NCI-H1105 (cell line): ENCODE results near the gene OR10G6.
"Not testable (repeated sequence)": the region's sequence is repeated elsewhere in the genome, so short reads cannot be mapped to it uniquely, and the experiment has no call there.

ENCODE experiments used
- DNase-seq: peaks from one replicate; lab custom pipeline; 2025; lab: John Stamatoyannopoulos, UW

The OR10G6 gene, protein sequence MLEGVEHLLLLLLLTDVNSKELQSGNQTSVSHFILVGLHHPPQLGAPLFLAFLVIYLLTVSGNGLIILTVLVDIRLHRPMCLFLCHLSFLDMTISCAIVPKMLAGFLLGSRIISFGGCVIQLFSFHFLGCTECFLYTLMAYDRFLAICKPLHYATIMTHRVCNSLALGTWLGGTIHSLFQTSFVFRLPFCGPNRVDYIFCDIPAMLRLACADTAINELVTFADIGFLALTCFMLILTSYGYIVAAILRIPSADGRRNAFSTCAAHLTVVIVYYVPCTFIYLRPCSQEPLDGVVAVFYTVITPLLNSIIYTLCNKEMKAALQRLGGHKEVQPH

DNA sequence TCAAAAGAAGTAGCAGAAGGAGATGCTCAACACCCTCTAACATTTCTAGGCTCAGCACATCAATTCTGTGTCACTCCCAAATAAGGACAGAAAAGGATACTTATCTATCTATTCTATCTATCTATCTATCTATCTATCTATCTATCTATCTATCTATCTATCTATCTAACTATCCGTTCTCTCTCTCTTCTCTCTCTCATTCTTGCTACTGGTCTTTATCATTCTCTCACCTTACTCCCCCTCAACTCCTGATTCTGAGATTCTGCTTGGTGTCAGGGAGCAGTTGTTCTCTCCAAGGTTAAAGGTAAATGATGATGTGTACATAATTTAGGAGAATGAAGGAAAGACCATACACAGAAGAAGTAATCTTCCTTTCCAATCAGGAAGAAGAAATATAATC is at the start of gene OR10G6:
OR10G6 (minus strand) TSS at position 43 of the 400 bp plus-strand sequence; CDS start at position 43, 0 bp downstream.
- no peak for DNase-seq

DNA sequence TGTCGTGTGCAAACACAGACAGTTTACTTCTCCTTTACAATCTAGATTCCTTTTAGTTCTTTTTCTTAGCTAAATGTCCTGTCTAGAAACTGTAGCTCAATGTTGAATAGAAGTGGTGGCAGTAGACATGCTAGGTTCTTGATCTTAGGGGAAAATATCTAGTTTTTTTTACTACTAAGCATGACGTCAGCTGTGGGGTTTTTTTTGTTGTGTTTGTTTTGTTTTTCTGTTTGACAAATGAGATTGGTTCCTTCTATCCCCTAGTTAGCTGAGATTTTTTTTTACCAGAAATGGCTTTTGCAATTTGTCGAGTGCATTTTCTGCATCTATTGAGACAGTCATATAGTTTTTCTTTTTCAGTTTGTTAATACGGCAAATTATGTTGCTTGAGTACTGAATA is 48.5 kb upstream of the OR10G6 start:
- no peak for DNase-seq

DNA sequence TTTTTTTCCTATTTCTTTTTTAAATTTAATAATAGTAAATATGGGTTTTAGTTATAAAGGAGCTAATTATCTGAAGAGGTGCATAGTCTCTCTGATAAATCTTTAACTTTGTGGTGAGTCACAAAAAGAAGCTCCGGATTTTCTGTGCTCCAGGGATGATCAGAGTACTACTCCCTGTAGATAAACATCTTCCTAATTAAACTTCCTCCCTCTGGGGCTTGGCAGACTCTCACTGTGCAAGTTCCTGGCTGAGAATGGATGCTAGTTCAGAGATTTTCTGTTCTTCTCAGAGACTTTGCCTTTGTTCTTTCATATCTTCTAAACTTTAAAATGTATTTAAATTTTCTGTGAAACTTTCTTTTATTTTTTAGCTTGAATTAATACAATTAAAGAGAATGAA is 46.3 kb upstream of the OR10G6 start, which contains the start of gene OR10G7:
OR10G7 (minus strand) TSS at position 72 of the 400 bp plus-strand sequence. CDS start 2,324 bp downstream, outside the sequence.
- no peak for DNase-seq

DNA sequence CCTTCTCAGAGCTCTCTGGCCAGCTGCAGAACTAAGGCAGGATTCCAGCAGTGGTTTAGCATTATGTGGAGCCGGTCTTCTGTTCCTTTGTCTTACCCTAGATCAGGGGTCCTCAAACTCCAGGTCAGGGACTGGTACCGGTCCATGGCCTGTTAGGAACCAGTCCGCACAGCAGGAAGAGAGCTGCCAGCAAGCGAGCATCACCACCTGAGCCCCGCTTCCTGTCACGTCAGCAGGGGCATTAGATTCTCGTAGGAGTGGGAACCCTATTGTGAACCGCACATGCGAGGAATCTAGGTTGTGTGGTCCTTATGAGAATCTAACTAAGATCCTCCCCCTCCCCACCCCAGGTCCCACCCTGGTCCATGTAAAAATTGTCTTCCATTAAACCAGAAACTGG is 44.6 kb upstream of the OR10G6 start:
- DNase-seq = no peak

DNA sequence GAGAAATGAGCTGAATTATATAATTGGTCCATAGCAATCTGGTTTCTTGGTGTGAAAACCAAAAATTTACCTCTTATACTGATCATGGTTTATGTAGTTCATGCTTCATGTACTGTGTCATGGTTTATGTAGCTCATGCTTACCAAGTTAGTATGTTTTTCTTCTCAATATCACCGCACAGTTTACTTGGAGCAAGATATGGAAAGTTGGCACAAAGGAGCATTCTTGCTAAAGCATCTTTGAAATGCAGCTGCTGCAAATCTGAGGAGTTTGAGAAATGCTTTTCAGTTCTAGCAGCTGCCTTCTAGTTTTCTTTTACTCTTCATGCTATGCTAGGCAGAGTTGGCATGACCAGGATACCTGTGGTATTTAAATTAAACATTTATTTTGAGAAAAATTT is 41.7 kb upstream of the OR10G6 start:
- DNase-seq = no peak

DNA sequence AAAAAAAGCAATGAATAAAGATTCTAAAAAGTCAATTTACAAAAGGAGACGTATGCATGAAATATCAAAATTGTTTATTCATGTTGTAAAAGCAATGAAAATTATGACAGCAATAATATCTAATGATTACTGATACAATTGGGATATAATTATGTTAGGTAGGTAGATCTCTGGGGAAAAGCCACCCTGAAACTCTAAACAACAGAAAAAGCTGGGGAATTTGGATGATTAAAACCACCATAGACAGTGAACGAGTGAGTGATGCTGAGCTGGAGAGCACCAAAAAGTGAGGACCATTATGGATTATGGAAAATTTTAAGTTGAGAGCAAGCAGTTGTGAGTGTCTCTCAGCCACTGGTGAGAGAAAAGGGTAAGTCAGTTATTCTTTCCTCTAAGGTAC is 31.5 kb upstream of the OR10G6 start, which contains the start of gene OR10G8:
OR10G8 (plus strand) TSS at position 301 of the 400 bp plus-strand sequence. CDS start 2,825 bp downstream, outside the sequence.
- no peak for DNase-seq

DNA sequence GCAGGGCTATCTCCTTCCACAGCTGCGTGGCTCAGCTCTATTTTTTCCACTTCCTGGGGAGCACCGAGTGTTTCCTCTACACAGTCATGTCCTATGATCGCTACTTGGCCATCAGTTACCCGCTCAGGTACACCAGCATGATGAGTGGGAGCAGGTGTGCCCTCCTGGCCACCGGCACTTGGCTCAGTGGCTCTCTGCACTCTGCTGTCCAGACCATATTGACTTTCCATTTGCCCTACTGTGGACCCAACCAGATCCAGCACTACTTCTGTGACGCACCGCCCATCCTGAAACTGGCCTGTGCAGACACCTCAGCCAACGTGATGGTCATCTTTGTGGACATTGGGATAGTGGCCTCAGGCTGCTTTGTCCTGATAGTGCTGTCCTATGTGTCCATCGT is 20.9 kb upstream of the OR10G6 start:
- not testable (repeated sequence) for DNase-seq

DNA sequence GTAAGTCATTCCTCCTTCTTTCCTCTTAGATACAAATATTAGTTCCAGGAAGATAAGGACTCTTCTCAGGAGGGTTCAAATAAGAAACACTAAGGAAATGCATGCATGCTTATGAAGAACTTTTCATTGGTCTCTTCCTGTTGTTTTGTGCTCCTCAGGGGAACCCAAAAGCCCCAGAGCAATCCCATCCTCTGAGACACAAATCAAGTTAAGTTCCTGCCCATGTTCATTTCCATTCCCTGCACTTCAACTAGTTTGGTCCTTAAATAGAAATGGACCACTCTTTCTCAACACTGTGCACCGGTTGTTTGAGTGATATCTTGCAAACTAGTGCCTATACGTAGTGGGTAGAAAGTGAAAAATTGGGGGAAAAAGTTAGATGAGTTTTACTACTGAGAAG is 17.7 kb upstream of the OR10G6 start, which contains the start of gene OR10G4:
OR10G4 (plus strand) TSS at position 301 of the 400 bp plus-strand sequence. CDS start 2,578 bp downstream, outside the sequence.
- DNase-seq = no peak

DNA sequence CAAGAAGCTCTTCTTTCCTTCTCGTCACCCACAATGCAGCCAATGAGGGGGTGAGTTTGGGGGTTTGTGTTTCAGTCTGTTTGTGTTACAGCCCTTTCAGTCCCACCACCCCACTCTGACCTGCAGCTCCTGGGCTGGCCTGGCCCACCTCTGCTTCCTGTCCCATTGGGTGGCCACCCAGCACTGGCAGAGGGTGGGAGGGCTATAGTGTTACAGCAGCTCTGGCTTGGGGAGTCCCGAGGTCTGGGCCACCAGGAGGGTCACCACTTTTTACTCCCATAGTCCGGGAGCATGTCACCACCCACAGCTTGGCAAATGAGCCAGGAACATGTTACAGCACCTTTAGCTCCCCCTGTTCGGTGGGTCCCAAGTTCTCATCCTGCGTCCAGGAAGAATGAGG is 15.7 kb downstream of the OR10G6 start:
- no peak for DNase-seq

DNA sequence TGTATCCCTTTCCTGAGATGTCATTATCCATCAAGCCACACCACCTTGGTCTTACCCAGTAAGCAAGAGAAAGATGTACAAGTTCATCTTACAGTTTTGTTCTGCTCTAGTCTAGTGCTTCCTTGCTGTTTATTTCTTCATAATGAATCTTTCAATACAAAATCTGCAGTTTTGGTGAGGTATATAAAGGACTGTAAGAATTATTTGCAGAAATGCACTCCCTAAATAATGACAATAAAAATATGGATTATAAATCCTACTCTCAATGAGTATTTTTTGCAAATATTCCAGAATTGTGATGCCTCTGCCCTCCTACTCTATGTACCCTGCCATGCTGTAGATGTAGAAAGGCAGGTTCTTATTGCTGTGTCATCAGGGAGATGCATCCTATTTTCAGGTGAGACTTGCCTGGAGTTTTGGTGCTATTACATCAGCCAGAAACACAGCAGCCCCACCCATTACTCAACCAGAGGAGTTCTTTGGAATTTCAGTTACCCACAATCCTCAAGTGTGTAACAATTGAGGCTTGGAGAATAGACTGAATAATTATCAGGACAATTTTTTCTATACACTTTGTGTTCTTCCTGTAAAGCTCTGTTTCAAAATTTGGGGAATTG is 17.1 kb downstream of the OR10G6 start, which contains the start of gene OR10S1:
OR10S1 (minus strand) TSS at position 51 of the 617 bp plus-strand sequence. CDS start 117 bp downstream, outside the sequence.
- no peak for DNase-seq

DNA sequence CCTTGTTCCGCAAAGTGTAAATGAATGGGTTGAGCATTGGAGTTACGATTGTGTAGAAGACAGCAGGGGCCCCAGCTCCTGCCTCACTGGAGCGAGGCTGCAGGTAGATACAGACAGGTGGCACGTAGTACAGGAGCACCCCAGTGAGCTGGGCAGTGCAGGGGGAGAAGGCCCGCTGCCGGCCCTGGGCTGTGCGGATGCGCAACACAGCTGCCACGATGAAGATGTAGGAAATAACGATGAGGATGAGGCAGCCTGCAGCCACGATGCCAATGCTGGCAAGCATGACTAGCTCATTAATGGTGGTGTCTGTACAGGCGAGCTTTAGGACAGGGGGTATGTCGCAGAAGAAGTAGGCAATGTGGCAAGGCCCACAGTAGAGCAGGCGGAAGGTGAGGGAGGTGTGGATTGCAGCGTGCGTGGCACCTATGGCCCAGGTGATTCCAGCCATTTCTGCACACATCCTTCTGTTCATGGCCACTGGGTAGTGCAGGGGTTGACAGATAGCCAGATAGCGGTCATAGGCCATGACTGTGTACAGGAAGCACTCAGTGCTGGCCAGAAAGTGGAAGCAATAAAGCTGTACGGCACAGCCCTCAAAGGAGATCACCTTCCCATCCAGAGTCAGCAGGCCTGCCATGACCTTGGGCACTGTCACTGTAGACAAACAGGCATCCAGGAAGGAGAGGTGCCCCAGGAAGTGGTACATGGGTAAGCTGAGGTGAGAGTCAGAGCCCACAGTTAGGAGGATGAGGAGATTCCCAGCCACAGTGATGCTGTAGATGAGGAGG is 18.0 kb downstream of the OR10G6 start:
- DNase-seq = no peak

DNA sequence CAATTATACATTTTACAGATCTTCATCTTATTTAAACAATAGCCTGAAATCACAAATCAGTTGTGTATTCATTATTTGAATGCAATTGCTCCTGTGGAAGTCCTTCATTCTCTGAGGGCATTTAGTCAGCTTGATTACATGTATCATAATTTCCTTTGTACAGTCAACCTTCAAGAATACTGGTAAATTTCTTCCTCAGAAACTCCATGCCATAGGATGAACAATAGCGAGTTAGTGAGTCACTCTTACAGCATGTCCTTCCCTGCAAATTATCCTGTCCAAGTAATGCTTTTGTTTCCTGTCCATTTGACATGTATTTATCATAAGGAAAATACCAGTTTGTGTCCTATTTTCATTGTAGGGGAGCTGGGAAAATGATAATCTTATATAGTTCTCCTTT is 21.1 kb downstream of the OR10G6 start:
- no peak for DNase-seq

DNA sequence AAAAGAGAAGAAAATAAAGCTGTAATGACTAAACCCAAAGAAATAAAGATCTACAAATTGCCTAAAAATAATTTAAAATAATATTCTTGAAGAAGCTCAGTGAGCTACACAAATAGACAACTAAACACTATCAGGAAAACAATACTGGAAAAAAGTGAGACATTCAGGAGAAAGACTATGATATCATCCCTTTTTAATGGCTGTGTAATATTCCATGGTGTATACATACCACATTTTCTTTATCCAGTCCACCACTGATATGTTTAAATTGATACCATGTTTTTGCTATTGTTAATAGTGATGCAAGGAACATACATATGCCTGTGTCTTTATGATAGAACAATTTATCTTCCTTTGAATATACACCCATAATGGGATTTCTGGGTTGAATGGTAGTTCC is 38.2 kb downstream of the OR10G6 start:
- DNase-seq = no peak

DNA sequence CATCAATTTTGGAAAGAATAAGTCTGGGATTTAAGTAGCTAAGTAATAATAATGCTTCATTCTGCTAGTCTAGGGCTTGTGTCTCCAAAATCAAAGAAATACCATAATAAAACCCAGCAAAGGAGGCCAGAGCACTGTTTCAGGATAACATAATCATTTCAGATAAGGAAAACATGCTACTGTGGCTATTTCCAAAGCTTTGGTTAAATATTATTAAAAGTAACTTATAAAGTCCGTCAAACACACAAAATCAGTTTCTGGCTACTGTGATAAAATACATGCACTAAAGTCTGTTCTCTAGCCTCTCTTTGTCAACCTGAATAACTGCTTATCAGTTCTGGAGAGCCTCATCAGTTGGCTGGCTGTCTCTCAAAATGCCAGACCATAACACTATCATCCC is 49.8 kb downstream of the OR10G6 start:
- DNase-seq = no peak
